Measurements from ENCODE around the gene ADAMTS16. TPM values are rescaled to one million over a fixed set of nuclear protein-coding genes. Genes with fewer than 3 reads are reported as not detected.

The ADAMTS16 gene
- total and polyA plus RNA-seq, 2 donors from 2014 or later: 5.6 to 7.5 TPM

- intact Hi-C loops (cut with DNase I): no loop called here
- no peak for TF ChIP-seq CTCF (IDR thresholded peaks at IDR 0.05; ENCODE audit: borderline replicate concordance, extremely low read depth, insufficient read depth)
- H3K4me1 ChIP-seq (ENCODE audit: control insufficient read depth in 2 of 3, insufficient read depth in 2 of 3, low read depth in 1 of 3, low read length in 3 of 3): peaks cover 0 to 4% (median under 1%) of the 10 kb centered on the region in 3 donors
- no peaks in the 10 kb centered on the region for H3K27me3 ChIP-seq (ENCODE audit: control insufficient read depth, insufficient read depth, low read length)
- H3K4me3 ChIP-seq (ENCODE audit: low read length in 3 of 3): no peak overlapping the region
- H3K9ac ChIP-seq (ENCODE audit: low read length in 3 of 3): no peak overlapping the region
- FAIRE-seq (no peak), DNase-seq (no peak)
- no peaks in the 10 kb centered on the region for H3K36me3 ChIP-seq (ENCODE audit: control insufficient read depth in 2 of 3, insufficient read depth in 3 of 3, low read length in 3 of 3)
- peak overlapping the region; percentile 23 to 37 for H3K27ac ChIP-seq (ENCODE audit: low read depth in 2 of 2, low read length in 2 of 2)
- H3K9me3 ChIP-seq (ENCODE audit: control insufficient read depth in 2 of 3, insufficient read depth in 1 of 3, low read length in 3 of 3): no peaks in the 10 kb centered on the region
Observed at GRCh38 chr5:5164163-5164562, 24.0 kb downstream of the ADAMTS16 start.

GRCh38 chr5:5165541-5166002 is 25.4 kb downstream of the ADAMTS16 start:
- Histone ChIP-seq H3K27me3 (ENCODE audit: control insufficient read depth, insufficient read depth, low read length) (no peaks in the 10 kb centered on the region), H3K27ac (ENCODE audit: low read depth in 2 of 2, low read length in 2 of 2) (peak overlapping the region in 1 of 2 donors; percentile 5), H3K4me3 (ENCODE audit: low read length in 3 of 3) (no peak overlapping the region), H3K9me3 (ENCODE audit: control insufficient read depth in 2 of 3, insufficient read depth in 1 of 3, low read length in 3 of 3) (no peaks in the 10 kb centered on the region), H3K36me3 (ENCODE audit: control insufficient read depth in 2 of 3, insufficient read depth in 3 of 3, low read length in 3 of 3) (no peaks in the 10 kb centered on the region), H3K4me1 (ENCODE audit: control insufficient read depth in 2 of 3, insufficient read depth in 2 of 3, low read depth in 1 of 3, low read length in 3 of 3) (peaks cover 0 to 4% (median 0%) of the 10 kb centered on the region in 3 donors), H3K9ac (ENCODE audit: low read length in 3 of 3) (no peak overlapping the region)
- DNase-seq (no peak), FAIRE-seq (no peak)
- TF ChIP-seq CTCF (IDR thresholded peaks at IDR 0.05; ENCODE audit: borderline replicate concordance, extremely low read depth, insufficient read depth): no peak
- intact Hi-C loops (cut with DNase I): no loop called here

GRCh38 chr5:5169466-5169865 is 29.3 kb downstream of the ADAMTS16 start:
- DNase-seq (no peak), FAIRE-seq (no peak)
- TF ChIP-seq CTCF (IDR thresholded peaks at IDR 0.05; ENCODE audit: borderline replicate concordance, extremely low read depth, insufficient read depth): no peak
- Histone ChIP-seq H3K9me3 (ENCODE audit: control insufficient read depth in 2 of 3, insufficient read depth in 1 of 3, low read length in 3 of 3) (no peaks in the 10 kb centered on the region), H3K4me3 (ENCODE audit: low read length in 3 of 3) (no peak overlapping the region), H3K27me3 (ENCODE audit: control insufficient read depth, insufficient read depth, low read length) (no peaks in the 10 kb centered on the region), H3K27ac (ENCODE audit: low read depth in 2 of 2, low read length in 2 of 2) (no peak overlapping the region), H3K4me1 (ENCODE audit: control insufficient read depth in 2 of 3, insufficient read depth in 2 of 3, low read depth in 1 of 3, low read length in 3 of 3) (peaks cover 0 to 4% (median 0%) of the 10 kb centered on the region in 3 donors), H3K36me3 (ENCODE audit: control insufficient read depth in 2 of 3, insufficient read depth in 3 of 3, low read length in 3 of 3) (no peaks in the 10 kb centered on the region), H3K9ac (ENCODE audit: low read length in 3 of 3) (no peak overlapping the region)
- intact Hi-C loops (cut with DNase I): no loop called here

- intact Hi-C loops (cut with DNase I): no loop called here
- peak in 4 of 5 donors; percentile 64 to 90 (median 83) for DNase-seq
Observed at GRCh38 chr5:5178136-5178535, 38.0 kb downstream of the ADAMTS16 start.

More at GRCh38 chr5:5178136-5178535, 38.0 kb downstream of the ADAMTS16 start:
- peak; percentile 96 for FAIRE-seq
- Histone ChIP-seq H3K9ac (ENCODE audit: low read length in 3 of 3) (peak overlapping the region in 1 of 3 donors; percentile 5), H3K36me3 (ENCODE audit: control insufficient read depth in 2 of 3, insufficient read depth in 3 of 3, low read length in 3 of 3) (no peaks in the 10 kb centered on the region), H3K4me1 (ENCODE audit: control insufficient read depth in 2 of 3, insufficient read depth in 2 of 3, low read depth in 1 of 3, low read length in 3 of 3) (peaks cover 2 to 15% (median 11%) of the 10 kb centered on the region in 3 donors), H3K27ac (ENCODE audit: low read depth in 2 of 2, low read length in 2 of 2) (peak overlapping the region; percentile 69 to 84), H3K9me3 (ENCODE audit: control insufficient read depth in 2 of 3, insufficient read depth in 1 of 3, low read length in 3 of 3) (no peaks in the 10 kb centered on the region), H3K4me3 (ENCODE audit: low read length in 3 of 3) (peak overlapping the region in 1 of 3 donors; percentile 2), H3K27me3 (ENCODE audit: control insufficient read depth, insufficient read depth, low read length) (no peaks in the 10 kb centered on the region)
- TF ChIP-seq CTCF (IDR thresholded peaks at IDR 0.05; ENCODE audit: borderline replicate concordance, extremely low read depth, insufficient read depth): no peak
